HG03460 (cell line): ENCODE results near the gene SHISA6.

Experiments used
- ATAC-seq: cut with Tn5 transposase; IDR thresholded peaks from one replicate; pipeline ENCODE4 v1.9.1; 2021; ENCODE audit not compliant: unreplicated experiment

Gene SHISA6

GRCh38 chr17:11264183-11264871, 23.3 kb downstream of the SHISA6 start:
- ATAC-seq: no peak

GRCh38 chr17:11267999-11268575, 27.1 kb downstream of the SHISA6 start:
- ATAC-seq: no peak

- no peak for ATAC-seq
Measured at GRCh38 chr17:11269210-11269609, 28.2 kb downstream of the SHISA6 start.

DNA sequence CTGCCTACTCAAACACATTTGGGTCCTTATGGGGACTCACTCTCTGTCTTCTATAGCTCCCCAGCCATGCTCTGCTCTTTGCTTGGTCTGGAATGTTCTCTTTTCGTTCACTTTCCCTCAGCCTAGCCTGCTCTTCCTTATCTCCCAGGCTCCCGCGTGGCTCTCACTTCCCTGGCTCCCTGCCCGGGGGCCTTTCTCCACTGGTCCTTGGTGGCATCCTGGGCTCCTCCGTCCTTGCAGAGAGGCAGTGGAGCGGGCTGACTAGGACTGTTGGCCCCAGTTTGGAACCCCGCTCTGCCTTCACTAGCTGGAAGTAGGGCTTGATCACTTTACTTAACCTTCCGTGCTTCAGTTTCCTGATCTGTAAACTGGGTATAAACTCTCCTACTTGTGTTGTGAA, 31.2 kb downstream of the SHISA6 start:
- ATAC-seq: no peak

- ATAC-seq: no peak
Measured at GRCh38 chr17:11273596-11273995, 32.6 kb downstream of the SHISA6 start.

- no peak for ATAC-seq
Measured at GRCh38 chr17:11274106-11274505, 33.1 kb downstream of the SHISA6 start.

GRCh38 chr17:11276486-11276885, 35.5 kb downstream of the SHISA6 start:
- ATAC-seq: no peak

DNA sequence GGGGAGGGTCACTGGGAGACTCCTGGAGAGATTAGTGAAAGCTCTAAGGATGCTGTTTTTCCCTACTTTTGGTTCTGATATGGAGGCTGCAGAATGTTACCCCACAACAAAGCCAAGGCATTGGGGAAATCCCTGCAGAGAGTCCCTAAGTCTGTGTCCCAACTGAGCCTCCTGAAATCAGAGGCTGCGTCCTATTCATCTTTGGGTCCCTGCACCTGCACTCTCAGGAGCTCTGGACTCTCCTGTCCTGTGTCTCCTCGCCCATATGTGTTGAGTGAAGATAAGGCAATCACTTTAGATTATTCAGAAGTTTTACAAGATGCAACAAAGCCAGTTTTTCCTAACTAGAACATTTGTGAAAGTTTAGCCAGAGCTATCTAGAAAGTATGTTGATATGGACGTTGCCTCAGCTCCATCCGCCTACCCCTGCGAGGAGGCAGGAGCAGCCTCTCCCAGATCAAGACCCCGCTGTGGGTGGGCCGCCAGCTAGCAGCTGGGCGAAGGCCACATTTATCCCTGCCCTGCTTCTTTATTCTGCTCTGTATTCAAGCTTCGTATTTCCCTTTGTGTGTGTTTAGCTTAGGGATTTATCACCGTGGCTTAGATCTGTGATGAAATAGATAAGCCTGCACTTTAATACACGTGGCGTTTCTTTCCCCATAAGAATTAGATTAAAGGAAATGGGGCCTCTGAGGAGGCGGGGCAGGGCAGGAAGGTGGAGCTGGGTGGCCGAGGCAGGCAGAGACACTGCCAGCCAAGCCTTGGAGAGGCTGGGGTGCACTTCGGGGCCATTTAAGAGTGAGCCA, 37.4 kb downstream of the SHISA6 start:
- no peak for ATAC-seq

DNA sequence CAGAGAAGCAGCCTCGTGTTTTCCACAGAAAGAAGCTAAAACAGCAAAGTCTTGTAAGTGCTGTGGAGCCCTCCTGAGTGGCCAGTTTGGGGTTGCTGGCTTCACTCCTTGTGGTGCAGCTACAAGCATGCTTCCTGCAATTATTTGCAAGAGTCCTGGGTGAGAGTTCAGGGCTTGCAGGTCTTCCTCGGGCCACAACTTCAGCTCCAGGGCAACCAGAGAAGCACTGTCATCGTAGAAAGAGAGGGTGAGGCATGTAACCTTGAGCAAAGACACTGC, 37.9 kb downstream of the SHISA6 start:
- ATAC-seq: no peak

DNA sequence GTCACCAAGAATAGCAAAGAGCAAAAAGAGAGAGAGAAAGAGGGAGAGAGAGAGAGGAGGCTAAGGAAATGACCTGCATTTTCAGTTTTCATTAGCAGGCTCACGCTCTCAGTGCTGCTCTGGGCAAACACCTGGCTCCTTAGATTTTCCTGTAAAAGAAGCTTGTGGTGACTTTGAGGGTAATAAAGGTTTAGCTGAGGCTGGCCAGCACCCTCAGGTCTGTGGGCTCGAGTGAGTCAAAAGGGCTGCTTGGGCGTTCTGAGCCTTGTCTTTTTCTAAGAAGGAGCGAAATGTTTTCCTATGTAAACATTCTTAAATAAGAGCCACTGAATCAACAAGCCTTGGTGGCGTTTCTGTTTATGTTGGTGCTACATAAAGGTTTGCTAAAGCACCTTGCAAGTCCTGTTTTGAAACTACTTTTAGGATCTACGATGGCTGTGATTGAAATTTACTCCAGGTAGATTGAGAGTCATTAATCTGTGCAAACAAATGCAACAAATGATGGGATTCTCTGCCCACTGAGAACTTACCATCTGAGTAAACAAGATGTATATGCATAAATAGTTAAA, 38.8 kb downstream of the SHISA6 start:
- ATAC-seq: no peak

DNA sequence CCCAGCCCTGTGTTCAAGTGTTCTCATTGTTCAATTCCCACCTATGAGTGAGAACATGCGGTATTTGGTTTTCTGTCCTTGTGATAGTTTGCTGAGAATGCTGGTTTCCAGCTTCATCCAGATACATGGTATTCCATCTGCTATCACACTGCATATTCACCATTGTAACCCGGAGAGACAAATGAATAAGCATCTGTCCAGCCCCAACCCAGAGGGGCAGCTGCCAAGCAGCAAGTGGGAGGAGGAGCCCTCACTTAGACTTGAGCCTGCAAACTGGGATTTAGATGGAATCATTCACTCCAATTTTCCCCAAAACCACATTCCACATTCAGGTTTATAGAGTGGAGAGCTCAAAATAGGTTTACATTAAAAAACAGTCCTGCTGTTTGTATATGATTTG, 41.6 kb downstream of the SHISA6 start:
- ATAC-seq: no peak

GRCh38 chr17:11284811-11285210, 43.8 kb downstream of the SHISA6 start:
- no peak for ATAC-seq

DNA sequence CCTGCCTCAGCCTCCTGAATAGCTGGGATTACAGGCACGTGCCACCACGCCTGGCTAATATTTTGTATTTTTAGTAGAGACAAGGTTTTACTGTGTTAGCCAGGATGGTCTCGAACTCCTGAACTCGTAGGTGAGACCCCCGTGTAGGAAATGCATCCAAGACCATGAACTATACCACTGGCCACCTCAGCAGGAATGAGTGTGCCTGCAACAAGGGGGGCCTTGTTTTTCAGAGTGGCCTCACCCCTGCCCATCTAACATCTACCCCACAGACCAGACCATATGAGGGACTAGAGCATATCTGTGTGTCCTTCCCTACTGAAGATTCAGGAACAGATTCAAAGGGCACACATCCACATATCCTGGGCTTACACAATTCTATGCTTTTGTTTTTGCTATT, 44.9 kb downstream of the SHISA6 start:
- ATAC-seq: no peak

DNA sequence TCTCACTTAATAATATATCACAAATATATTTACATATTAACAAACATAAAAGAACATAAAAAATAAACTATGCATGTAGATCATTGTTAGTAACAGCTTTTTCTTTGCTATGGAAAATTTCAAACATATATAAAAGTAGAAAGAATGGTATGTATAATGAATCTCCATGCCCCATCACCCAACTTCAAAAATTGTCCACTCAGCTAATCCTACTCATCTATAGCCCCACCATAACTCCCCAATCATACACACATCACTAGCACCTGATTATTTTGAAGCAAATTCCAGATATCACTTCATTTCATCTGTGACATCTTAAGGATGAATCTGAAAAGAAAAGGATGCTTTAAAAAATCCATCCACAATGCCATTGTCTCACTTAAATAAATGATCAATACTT, 46.8 kb downstream of the SHISA6 start:
- no peak for ATAC-seq

DNA sequence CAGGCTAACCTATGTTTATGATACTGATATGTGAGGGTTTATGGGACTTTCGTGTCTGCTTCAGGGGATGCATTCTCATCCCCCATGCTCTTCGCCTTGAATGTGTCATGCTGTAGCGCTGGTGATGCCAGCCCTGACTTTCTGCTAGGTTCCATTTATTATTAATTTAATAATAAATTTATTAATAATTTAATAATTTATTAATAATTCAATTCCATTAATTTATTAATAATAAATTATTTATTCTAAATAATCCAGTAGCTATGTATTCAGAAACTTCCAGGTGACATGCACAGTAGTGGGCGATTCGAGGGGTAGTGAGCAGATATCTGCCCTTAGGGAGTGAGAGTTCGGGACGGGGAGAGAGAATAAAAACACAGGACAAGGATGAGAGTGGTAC, 49.8 kb downstream of the SHISA6 start:
- ATAC-seq: no peak

GRCh38 chr17:11292491-11292890, 51.5 kb downstream of the SHISA6 start:
- no peak for ATAC-seq

- ATAC-seq: no peak
Measured at GRCh38 chr17:11293480-11293879, 52.5 kb downstream of the SHISA6 start.

GRCh38 chr17:11294826-11295225, 53.8 kb downstream of the SHISA6 start:
- no peak for ATAC-seq

GRCh38 chr17:11296994-11297393, 56.0 kb downstream of the SHISA6 start:
- no peak for ATAC-seq

- ATAC-seq: no peak
Measured at GRCh38 chr17:11298401-11298800, 57.4 kb downstream of the SHISA6 start.

GRCh38 chr17:11300201-11300600, 59.2 kb downstream of the SHISA6 start:
- no peak for ATAC-seq

DNA sequence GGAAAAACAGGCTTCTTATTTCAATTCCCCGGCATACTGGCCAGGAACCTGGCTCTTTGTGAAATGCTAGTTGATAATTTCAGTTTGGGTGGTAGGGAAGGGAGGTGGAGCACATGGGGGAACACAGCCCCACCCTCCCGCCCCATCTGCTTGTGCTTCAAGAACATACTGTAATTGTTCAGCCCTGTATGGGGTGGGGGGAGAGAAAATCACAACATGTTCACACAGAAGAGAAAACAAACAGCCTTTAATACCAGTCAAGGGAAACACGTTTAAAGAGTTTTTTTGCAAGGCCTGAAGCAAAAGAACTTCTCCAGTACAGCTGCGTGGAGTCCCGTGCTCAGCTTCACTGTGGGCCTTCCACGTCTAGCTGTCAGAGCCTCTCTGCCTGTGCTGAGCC, 59.7 kb downstream of the SHISA6 start:
- no peak for ATAC-seq
